SK-N-DZ (cell line): ENCODE results near the gene PHF21B.

ENCODE experiments used
- DNase-seq: peaks from one replicate; pipeline ENCODE4 v3.0.0-alpha.2; 2015; ENCODE audit warnings: low spot score

The PHF21B gene

GRCh38 chr22:44845796-44846720, 163.7 kb downstream of the PHF21B start:
- no peak for DNase-seq

- no peak for DNase-seq
These were observed 164.6 kb downstream of the PHF21B start for GRCh38 chr22:44845191-44845590.

DNA sequence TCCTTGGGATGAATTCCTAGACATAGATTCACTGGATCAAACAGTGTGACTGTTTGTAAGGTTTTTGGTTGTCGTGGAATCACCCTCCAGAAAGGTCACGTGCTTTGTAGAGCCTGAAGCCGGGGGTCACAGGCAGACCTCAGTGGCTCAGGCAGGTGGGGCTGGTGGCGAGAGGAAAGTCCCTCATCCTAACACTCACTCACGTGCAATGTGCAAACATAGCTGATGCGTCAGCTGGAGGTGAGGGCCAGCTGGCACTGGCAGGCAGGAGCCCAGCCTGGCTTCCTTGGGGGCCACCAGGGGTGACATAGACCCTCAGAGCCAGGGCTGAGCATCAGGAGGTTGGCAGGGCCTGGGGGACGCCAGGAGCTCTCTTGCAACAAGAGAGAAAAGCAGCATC, 167.4 kb downstream of the PHF21B start:
- no peak for DNase-seq

DNA sequence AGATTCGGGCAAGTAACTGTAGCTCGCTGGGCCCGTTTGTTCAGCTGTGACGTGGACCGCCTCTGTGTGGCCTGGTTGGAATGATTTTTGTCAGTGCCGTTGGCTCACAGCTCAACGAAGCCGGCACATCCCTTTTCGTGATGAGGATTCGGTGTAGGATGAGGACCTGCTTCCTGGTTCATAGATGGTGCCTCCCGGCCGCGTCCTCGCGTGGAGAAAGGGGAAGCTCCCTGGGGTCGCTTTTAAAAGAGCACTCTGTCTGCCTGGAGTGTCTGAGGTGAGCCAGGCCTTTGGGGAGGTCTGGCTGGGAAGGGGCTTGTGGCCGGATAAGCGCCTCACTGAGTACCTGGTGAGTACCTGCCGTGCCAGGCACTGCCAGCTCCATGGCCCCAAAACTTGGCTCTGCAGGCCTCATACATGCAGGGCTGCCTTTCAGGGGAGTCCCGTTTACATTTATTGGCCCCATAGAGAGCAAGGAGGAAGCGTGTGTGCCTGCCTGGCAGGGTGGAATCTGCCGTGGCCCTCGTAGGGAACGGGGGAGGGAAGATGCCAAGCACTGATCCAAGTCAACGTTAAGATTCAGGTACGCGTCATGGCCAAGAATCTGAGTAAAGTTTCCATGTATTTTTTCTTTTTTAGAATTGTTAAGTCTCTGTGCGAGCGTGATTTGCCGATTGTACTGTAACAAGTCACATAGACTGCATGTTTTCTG, 169.0 kb downstream of the PHF21B start:
- no peak for DNase-seq

DNA sequence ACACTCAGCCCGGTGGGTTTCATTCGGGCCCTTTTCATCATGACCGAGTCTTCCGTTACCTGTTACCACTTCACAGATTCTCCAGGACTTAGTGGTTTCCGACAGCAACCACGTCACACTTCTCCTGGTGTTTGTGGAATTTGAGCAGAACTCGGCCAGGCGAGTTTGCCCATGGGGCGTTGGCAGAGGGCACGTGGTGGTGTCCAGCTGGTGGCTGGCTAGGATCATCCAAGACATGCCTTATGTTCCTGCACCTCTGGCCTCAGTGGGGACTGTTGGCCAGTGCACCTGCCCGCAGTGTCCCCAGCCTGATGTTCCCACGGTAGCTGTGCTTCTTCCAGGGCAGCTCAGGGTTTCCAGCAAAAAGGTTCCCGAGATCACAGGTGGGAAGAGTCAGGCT, 170.1 kb downstream of the PHF21B start:
- no peak for DNase-seq

GRCh38 chr22:44839061-44839460, 170.7 kb downstream of the PHF21B start:
- DNase-seq: no peak

DNA sequence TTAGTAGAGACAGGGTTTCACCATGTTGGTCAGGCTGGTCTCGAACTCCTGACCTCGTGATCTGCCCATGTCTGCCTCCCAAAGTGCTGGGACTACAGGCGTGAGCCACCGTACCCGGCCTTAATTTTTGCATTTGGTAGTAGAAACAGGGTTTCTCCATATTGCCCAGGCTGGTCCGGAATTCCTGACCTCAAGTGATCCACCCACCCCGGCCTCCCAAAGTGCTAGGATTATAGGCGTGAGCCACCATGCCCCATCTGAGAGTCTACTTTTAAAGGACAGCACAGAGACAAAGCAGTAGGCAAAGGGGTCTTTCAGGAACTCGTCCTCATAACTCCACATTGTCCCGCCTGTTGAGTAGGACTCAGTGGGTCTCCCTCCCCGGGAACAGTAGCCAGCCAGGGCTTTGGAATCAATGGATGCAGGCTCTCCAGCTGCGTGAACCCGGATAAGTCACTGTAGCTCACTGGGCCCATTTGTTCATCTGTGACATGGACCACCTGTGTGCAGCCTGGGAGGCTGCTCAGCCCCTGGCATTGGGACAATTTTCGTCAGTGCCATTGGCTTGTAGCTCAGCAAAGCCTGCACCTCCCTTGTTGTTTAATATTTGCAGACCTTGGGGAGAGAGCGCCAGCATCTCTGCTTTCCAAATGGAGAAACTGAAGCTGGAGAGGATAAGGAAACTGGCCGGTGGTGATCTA, 171.3 kb downstream of the PHF21B start:
- no peak for DNase-seq

- no peak for DNase-seq
These were observed 172.3 kb downstream of the PHF21B start for GRCh38 chr22:44837481-44837880.

GRCh38 chr22:44834065-44834464, 175.7 kb downstream of the PHF21B start:
- no peak for DNase-seq

DNA sequence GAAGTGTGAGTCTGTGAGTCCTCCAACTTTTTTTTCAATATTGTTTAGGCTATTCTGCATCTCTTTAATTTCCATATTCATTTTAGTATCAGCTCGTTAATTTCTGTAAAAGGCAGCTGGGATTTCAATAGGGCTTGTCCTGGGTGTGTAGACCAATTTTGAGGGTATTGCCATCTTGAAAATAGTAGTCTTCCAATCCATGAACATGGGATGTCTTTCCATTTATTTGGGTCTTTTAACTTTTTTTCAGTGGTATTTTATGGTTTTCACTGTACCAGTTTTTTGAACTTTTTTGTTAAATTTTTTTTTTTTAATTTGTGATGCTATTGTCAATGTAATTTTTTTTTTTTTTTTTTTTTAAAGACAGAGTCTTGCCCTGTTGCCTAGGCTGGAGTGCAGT, 177.9 kb downstream of the PHF21B start:
- no peak for DNase-seq
